ENCODE results near the gene USP46.

Gene USP46, protein sequence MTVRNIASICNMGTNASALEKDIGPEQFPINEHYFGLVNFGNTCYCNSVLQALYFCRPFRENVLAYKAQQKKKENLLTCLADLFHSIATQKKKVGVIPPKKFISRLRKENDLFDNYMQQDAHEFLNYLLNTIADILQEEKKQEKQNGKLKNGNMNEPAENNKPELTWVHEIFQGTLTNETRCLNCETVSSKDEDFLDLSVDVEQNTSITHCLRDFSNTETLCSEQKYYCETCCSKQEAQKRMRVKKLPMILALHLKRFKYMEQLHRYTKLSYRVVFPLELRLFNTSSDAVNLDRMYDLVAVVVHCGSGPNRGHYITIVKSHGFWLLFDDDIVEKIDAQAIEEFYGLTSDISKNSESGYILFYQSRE

GRCh38 chr4:52659001-52659721, at the start of gene USP46:
TSS of gene USP46 (minus strand) at chr4:52659301. CDS start at chr4:52659150, 151 bp downstream.
- peak; percentile 16 to 44 for DNase-seq

DNA sequence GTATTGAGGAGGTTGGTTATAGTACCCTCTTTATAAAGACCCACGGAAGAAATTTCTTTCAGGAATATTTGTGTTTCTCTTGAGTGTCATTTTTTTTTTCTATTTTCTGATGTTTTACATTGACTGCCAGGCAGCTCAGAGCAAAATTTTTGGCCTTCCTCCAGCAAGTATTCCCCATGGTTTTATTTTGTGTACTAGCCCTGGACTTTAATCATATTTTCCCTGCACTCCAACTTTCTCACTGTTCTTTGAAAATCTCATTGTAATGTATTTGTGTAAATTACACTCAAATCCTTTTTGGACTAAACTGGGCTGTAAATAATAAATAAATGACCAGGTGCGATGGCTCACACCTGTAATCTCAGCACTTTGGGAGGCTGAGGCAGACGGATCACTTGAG, 45.6 kb upstream of the USP46 start:
- no peak for DNase-seq

- DNase-seq, result no peak
These were observed 45.0 kb upstream of the USP46 start for GRCh38 chr4:52704133-52704532.

DNA sequence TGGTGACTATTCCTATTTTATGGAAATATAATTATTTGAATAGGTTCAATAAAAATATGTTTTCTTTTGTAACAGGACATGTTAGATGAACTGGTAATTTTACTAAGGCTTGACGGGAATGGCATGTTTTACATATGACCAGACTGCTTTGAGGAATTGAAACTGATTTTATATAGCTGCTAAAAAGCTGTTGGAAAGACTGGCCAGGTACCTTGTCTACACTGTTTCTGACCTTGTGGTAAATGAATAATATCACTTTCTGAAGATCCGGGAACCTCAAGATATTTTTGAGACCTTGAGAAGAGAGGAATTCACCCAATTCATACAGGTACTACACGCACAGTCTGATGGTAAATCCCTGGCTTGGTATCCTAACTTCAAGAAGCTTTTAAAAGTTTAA, 42.1 kb upstream of the USP46 start:
- DNase-seq, result no peak

DNA sequence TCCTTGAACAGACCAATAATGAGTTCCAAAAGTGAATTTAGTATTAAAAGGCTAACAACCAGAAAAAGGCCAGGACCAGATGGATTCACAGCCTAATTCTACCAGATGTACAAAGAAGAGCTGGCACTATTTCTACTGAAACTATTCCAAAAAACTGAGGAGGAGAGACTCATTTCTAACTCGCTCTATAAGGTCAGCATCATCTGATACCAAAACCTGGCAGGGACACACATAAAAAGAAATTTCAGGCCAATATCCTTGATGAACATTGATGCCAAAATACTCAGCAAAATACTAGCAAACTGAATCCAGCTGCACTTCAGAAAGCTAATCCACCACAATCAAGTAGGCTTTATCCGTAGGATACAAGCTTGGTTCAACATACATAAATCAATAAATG, 35.8 kb upstream of the USP46 start:
- DNase-seq, result no peak

DNA sequence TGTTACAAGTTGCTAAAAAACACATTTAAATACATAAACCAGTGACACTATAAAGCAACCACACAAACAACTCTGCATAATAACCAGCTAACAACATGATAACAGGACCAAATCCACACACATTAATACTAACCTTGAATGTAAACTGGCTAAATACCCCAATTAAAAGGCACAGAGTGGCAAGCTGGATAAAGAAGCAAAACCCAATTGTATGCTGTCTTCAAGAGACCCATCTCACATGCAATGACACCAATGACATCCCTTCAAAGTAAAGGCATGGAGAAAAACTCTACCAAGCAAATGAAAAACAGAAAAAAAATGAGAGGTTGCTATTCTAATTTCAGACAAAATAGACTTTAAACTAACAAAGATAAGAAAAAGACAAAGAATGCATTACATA, 34.4 kb upstream of the USP46 start:
- DNase-seq, result no peak

- no peak for DNase-seq
These were observed 30.0 kb upstream of the USP46 start for GRCh38 chr4:52689096-52689495.

- DNase-seq, result no peak
These were observed 28.6 kb upstream of the USP46 start for GRCh38 chr4:52687696-52688095.

GRCh38 chr4:52685316-52685715, 26.2 kb upstream of the USP46 start:
- DNase-seq, result no peak

DNA sequence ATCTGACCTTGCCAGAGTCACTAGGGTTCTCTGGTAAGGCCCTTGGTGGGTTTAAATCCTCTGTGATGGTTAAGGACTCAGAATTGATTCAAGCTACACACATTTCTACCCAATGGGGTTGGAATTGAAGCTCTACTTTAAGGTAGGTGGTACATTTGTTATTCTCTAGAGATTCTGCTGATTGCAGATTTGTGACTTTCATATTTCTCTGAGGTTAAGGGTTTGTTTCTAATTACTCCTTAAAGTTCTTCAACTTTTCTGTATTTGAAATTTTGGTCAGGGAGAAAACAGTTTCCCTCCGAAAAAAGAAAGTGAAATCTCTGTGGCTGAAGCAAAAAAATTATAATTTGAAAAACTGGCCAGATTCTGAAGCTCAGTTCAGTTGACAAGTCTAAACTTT, 25.8 kb upstream of the USP46 start:
- no peak for DNase-seq

GRCh38 chr4:52680381-52680780, 21.3 kb upstream of the USP46 start:
- DNase-seq, result no peak

DNA sequence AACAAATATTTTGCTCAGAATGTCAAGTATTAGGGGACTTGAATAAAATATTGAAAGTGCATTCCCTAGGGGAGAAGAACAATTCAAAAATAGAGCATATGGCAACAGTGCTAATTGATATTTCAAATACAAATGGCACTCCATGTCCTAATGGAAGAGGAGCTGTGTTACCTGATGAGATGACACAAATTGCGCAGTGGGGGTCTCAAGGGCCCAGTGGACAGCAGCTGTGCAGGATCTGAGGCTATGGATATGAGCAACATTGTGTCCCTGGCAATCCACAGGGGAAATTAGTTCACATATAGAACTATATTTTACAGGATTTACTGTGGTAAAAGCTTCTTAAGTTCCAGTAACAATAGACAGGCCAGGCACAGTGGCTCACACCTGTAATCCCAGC, 17.4 kb upstream of the USP46 start:
- peak; percentile 10 to 65 for DNase-seq

DNA sequence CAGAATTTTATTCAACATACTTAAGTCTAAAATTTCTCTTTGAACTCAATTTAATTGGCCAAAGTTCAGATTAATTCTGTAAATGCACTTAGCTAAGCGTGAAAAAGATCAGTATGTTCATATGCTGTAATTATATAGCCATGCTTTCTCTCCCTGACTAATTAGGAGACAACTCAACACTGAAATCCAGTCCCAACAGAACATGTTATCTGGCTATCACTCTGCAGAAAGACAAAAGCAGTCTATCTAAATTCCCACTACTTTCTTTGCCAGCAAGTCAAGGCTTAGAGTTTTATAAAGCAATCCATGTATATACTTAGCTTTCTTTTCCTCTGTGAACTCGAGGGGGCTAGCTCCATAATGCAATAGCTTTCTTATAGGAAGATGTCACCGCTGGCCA, 16.0 kb upstream of the USP46 start:
- DNase-seq, result no peak

GRCh38 chr4:52670739-52671138, 11.6 kb upstream of the USP46 start:
- DNase-seq, result no peak

DNA sequence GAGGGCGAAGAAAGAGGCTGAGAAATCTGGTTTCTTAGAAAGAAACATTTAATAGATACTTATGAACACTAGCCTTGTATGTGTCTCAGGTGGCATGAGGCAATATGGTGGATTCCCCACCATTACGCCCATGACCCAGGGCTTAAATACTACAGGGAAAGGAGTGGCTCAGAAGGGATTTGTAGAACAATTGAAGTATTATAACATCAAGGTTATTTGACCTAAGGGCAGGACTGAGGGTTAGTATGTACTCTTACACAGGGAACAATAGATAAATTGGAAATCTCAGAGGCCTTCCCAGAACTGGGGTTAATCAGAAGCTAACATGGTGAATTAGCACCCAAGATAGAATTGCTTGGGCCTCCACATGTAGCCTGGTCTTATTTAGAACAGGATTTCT, 11.0 kb upstream of the USP46 start:
- DNase-seq, result no peak

DNA sequence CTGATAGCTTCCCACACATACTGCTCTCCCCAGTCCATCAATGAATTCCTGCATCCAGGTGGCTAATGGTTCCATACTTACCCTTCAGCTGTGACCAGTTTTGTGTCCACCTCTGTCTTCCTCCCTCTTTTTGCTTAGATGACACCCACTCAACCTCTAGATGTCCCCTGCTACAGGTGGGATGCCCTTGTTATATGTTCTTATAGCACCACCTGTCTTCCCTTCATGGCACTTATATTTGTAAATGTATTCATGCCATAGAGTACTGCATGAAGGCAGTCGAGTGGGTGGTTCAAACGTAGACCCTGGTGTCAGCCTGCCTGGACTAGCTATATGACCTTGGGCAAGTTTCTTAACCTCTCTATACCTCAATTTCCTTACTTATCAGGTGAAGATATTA, 6.5 kb upstream of the USP46 start:
- peak; percentile 0 to 44 for DNase-seq

GRCh38 chr4:52664479-52664878, 5.4 kb upstream of the USP46 start:
- no peak for DNase-seq

DNA sequence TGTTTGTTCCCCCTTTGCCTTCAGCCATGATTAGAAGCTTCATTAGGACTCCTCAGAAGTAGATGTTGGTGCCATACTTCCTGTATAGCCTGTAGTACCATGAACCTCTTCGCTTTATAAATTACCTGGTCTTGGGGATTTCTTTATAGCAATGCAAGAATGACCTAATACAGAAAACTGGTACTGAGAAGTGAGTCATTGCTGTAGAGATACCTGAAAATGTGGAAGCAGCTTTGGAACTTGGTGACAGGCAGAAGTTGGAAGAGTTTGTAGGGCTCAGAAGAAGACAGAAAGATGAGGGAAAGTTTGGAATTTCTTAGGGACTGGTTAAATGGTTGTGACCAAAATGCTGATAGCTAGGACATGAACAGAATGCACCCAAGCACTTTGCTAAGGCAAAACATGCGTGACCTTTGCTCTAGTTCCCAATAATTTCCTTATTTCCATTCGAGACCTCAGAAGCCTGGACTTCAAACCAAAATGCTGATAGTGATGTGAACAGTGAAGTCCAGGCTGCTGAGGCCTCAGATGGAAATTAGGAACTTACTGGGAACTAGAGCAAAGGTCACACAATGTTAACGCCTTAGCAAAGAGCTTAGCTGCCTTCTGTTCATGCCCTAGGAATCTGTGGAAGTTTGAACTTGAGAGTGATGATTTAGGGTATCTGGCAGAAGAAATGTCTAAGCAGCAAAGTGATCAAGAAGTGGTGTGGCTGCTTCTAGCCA, 3.0 kb upstream of the USP46 start:
- no peak for DNase-seq

DNA sequence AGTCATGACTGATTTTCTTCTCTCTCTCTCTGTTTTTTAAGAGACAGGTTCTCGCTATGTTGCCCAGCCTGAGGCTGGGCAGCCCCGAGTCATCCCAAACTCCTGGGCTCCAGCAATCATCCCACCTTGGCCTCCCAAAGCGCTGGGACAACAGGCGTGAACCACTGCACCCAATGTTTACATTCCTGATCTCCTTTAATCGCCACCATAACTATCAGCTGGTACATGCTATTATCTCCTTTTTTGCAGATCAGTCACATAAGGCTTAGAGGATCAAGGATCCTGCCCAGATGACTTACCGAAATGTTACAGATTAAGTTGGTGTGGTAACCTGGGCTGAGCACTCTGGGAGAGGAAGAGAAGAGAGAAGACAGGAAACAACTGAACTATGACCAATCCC, 1.5 kb upstream of the USP46 start:
- no peak for DNase-seq

GRCh38 chr4:52659722-52660261, 691 bp upstream of the USP46 start:
- DNase-seq, result peak in 1 of 2 experiments; percentile 1

DNA sequence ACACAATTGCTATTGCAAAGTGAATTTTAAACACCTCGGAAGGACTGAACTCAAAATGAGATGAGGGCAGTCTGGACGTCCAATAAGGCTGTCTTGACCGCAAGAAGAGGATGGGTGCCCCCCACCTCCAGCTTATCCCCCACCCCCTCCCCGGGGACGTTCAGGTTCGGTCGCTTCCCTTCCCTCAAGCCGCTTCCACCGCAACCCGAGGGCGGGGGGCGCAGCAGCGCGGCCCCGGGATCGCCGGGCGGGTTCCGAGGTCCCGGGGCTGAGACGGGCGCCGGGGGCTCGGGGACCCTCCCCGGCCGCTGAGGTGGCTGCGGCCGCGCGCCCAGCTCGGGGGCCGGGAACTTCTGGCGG, 480 bp downstream of the USP46 start:
- no peak for DNase-seq

- peak; percentile 68 to 88 for DNase-seq
These were observed 1.2 kb downstream of the USP46 start for GRCh38 chr4:52657618-52658501.

DNA sequence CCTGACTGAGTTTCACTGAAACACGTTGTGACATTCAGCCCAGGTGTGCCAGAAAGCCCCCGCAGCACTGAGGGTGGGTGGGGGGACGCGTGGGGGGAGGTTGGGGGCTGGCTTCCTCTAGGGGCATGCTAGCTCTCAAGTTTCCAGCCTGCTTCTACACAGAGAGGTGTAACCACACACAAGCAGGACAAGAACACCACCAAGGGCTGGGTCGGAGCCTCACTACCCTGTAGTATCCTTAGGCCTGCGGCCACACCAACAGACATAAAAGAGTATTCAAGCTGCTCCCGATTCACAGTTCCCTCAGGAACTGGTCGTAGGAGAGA, 1.8 kb downstream of the USP46 start:
- DNase-seq, result no peak
